Transverse colon (tissue), 4 donors: ENCODE results near the gene C10orf71.

ENCODE experiments used
- CTCF ChIP-seq, 5 experiments: fragments of 200-600 bp in 3 of 5; fragments of 450-650 bp in 2 of 5; sonication (generic) in 3 of 5; IDR thresholded peaks; 1 replicate in 2 of 5; 2 replicates in 3 of 5; pipeline ENCODE4 v1.5.1; 2016 to 2017; ENCODE audit warnings: antibody characterized with exemption in 5 of 5, inconsistent platforms in 3 of 5, mild to moderate bottlenecking in 2 of 5, moderate library complexity in 1 of 5
- EP300 ChIP-seq: sonication (generic); formaldehyde crosslinking; IDR thresholded peaks from one replicate; pipeline ENCODE4 v1.6.1; 2017; ENCODE audit warnings: antibody characterized with exemption, low read depth
- POLR2A ChIP-seq: fragments of 450-650 bp; IDR thresholded peaks from one replicate; pipeline ENCODE4 v1.6.1; 2016; ENCODE audit warnings: antibody characterized with exemption, mild to moderate bottlenecking, moderate library complexity
- POLR2AphosphoS5 ChIP-seq, 3 donors: sonication (generic); formaldehyde crosslinking; IDR thresholded peaks; one replicate each; pipeline ENCODE4 v1.6.1; 2016; ENCODE audit warnings: antibody characterized with exemption in 3 of 3

GRCh38 chr10:49296382-49296781, 2.6 kb upstream of the C10orf71 start:
- no peak for TF ChIP-seq CTCF (IDR thresholded peaks at IDR 0.05)
- TF ChIP-seq EP300 = no peak
- no peak for TF ChIP-seq POLR2A
- no peak for TF ChIP-seq POLR2AphosphoS5 (IDR thresholded peaks at IDR 0.05)
